HL-60/S4 treated with phorbol 12-myristate 13-acetate at 8.2 ng/mL for 4 days and 3 days (cell line): ENCODE results near the gene FNDC3A.

ENCODE experiments used
- in situ Hi-C: fragments of 300-500 bp; cut with MboI; formaldehyde crosslinking; loops from 2 replicates; pipeline ENCODE4 v1.15.0; 2022; ENCODE audit warnings: low sequenced_read_pairs

The FNDC3A gene

DNA sequence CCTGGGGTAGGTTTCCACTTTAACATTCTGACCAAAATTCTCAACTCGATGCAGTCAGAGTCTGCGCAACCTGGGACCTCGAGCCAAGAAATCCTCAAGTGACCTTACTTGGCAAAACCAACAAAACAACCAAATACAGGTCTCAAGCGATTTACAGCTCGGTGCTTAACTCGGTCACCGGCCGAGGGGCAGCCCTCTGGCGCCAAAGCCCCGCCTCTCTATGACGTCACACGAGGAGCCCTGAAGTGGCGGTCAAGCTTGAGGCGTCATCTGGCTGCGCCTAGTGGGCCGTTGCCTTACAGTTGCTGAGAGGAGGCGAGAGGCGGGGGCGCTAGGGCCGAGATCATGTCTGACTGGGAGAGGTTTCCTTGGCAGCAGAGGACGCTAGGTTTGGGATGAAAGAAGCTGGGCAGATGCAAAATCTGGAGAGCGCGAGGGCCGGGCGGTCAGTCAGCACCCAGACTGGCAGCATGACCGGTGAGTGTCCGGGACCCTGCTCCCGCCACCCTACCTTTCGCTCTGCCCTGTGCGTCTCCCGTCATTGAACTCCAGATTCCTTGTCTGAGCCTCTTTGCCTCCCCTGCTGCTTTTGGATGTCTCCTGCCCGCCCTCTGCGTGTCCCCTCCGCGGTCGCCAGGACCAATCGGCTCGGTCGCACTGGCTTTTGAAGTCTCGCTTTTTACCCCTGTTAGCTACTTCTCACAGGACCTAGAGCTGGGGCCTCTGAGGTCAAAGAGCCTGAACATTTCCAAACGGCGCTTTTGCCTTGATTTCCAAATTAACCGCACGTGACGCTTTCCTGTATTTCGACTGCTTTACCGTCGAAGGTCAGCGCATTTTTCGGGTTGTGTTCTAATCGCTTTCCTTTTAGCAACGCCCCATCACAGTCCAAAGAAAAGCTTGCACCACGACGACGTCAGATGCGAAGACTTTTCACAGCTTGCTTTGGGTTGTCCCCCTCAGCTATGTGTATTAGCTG lies 272.2 kb downstream of the FNDC3A start, which contains the start of gene CDADC1:
CDADC1 (plus strand) TSS at position 283 of the 979 bp plus-strand sequence; CDS start at position 396, 113 bp downstream.
- in situ Hi-C loops: no loop called here

DNA sequence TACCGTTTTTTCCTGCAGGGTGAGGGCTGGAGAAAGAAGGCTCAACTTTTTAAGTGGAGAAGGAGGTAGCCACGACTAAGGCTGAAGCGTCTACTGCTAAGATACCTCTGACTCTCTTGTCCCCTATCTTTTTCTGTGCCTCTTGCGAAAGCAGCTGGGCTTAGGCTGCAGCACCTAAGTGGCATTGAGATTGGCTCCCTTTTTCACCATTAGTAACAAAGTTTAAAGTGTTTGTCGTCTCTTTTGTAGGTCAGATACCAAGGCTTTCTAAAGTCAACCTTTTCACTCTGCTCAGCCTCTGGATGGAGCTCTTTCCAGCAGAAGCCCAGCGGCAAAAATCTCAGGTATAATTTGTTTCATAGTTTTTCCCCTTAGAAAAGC lies 272.9 kb downstream of the FNDC3A start:
- in situ Hi-C loops: no loop called here

DNA sequence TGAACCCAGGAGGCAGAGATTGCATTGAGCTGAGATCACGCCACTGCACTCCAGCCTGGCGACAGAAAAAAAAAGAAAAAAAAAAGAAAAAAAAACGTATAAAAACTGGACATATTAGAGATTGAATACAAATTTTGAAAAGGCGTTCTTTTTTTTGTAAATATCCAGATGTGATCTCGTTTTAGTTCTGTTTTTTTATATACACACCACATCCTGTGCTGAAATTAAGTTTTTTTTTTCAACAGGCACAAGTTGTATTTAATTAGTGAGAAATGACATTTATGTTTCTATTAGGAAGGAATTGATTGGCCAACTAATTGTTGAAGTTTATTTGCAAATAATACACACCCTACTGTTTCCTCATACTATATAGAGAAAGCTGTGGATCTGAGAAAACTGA lies 275.6 kb downstream of the FNDC3A start:
- in situ Hi-C loops: no loop called here

DNA sequence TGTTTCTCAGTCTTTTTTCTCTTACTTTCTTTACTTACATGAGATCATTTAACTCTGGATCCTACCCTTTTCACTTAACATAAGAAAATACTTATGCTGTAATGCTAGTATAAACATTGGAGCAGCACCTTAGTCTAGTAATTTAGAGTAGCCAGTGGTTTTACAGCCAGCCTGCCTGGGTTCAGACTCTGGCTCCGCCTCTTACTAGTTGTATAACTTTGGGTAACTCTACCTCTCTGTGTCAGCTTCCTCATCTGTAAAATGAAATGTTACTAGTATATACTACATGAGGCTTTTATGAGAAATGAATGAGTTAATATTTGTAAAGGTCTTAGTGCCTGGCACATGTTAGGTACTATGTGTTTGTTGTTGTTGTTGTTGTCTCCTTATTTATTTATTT lies 277.6 kb downstream of the FNDC3A start:
- in situ Hi-C loops: no loop called here

- in situ Hi-C loops: no loop called here
Observed at GRCh38 chr13:49254007-49254406, 278.3 kb downstream of the FNDC3A start.

- in situ Hi-C loops: no loop called here
Observed at GRCh38 chr13:49256841-49257240, 281.1 kb downstream of the FNDC3A start.

DNA sequence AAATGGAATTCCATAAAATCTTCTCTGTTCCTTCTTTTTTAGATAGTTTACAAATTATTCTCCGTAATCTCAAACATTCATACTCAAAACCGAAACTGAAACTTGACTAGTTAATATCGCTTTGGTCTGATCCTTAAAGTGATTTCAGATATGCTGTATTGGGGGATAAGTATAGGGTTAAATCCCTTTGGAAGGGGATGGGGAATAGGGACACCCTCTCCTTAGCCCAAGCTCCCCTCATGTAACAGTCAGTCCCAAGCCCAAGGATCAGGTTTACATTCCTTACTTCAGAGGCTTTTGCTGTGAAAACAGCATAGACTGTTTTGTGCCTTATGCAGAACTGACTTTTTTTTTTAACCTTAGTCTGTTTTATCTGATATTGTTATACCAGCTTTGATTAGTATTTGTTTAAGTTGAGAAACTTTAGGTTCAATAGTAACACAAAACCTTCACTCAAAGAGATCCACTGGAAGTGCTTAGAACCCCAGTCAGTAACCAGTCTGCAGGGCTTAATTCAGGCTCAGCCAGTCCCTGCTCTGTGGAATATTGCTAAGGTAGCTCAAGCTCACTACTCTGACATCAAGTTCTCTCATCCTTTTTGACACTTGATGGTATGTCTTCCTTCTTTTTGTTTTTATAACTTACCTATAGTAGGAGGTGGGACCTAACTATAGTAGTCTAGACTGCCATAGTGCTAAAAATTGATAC lies 282.5 kb downstream of the FNDC3A start:
- in situ Hi-C loops: no loop called here
